HepG2 (cell line): ENCODE results near the gene ZNF175. TPM values are rescaled to one million over a fixed set of nuclear protein-coding genes. Genes with fewer than 3 reads are reported as not detected.

Source experiments
- MAFK ChIP-seq, 2 experiments: IDR thresholded peaks in 1 of 2; conservative IDR thresholded peaks in 1 of 2; 2 replicates each; pipeline ENCODE4 v1.6.1; 2011; ENCODE audit warnings: improper control_type of control experiment in 2 of 2, low read length in 2 of 2
- RBM39 ChIP-seq: fragments of 200-400 bp; formaldehyde crosslinking; IDR thresholded peaks from one replicate; pipeline ENCODE4 v1.6.1; 2018; ENCODE audit warnings: antibody characterized with exemption, mild to moderate bottlenecking, low read depth, low read length; ENCODE audit not compliant: poor library complexity, severe bottlenecking
- SP4 ChIP-seq: sonication (generic); formaldehyde crosslinking; IDR thresholded peaks from 2 replicates; pipeline ENCODE4 v1.8.1; 2023; ENCODE audit warnings: mild to moderate bottlenecking, missing genetic modification reagents
- TFDP2 ChIP-seq: sonication (generic); formaldehyde crosslinking; IDR thresholded peaks from 2 replicates; pipeline ENCODE4 v1.4.0; 2020; ENCODE audit warnings: missing genetic modification reagents
- THRA ChIP-seq: sonication (generic); formaldehyde crosslinking; IDR thresholded peaks from 2 replicates; pipeline ENCODE4 v1.4.0; 2020; ENCODE audit warnings: missing genetic modification reagents, borderline replicate concordance
- TIGD3 ChIP-seq: sonication (generic); formaldehyde crosslinking; IDR thresholded peaks from 2 replicates; pipeline ENCODE4 v1.5.1; 2020; ENCODE audit warnings: mild to moderate bottlenecking, missing genetic modification reagents, borderline replicate concordance
- ZBTB20 ChIP-seq: sonication (generic); formaldehyde crosslinking; IDR thresholded peaks from 2 replicates; pipeline ENCODE4 v1.8.1; 2023; ENCODE audit warnings: missing genetic modification reagents, low read depth, mild to moderate bottlenecking, borderline replicate concordance
- ZBTB44 ChIP-seq: sonication (generic); formaldehyde crosslinking; IDR thresholded peaks from 2 replicates; pipeline ENCODE4 v1.4.0; 2020; ENCODE audit warnings: missing genetic modification reagents
- ZNF550 ChIP-seq: sonication (generic); formaldehyde crosslinking; IDR thresholded peaks from 2 replicates; pipeline ENCODE4 v1.4.0; 2020; ENCODE audit warnings: mild to moderate bottlenecking, missing genetic modification reagents, borderline replicate concordance
- ZNF570 ChIP-seq: sonication (generic); formaldehyde crosslinking; IDR thresholded peaks from 2 replicates; pipeline ENCODE4 v1.4.0; 2020; ENCODE audit warnings: mild to moderate bottlenecking, missing genetic modification reagents, borderline replicate concordance
- ZNF605 ChIP-seq: sonication (generic); formaldehyde crosslinking; IDR thresholded peaks from 2 replicates; pipeline ENCODE4 v1.8.0; 2022; ENCODE audit warnings: mild to moderate bottlenecking, missing genetic modification reagents
- ZNF652 ChIP-seq: IDR thresholded peaks from 2 replicates; pipeline ENCODE4 v1.6.1; 2016; ENCODE audit warnings: low read depth, borderline replicate concordance
- ZNF879 ChIP-seq: sonication (generic); formaldehyde crosslinking; IDR thresholded peaks from 2 replicates; pipeline ENCODE4 v1.8.1; 2023; ENCODE audit warnings: missing genetic modification reagents
- polyA plus RNA-seq, 8 experiments: library from polyadenylated mRNA; depleted of rRNA in 3 of 8; stranded (reverse) in 7 of 8; unstranded in 1 of 8; fragments of >200 nt; fragmentation: Illumina TruSeq in 4 of 8; extraction: Trizol in 4 of 8; gene quantifications; 2 replicates each; pipeline versions ENCODE4 v1.2.1 to v1.2.3, GENCODE V29; 2011 to 2016; ENCODE audit warnings: low read depth in 4 of 8, missing spikeins in 1 of 8, mixed read lengths in 1 of 8; ENCODE audit not compliant: insufficient read depth in 1 of 8
- total RNA-seq, 5 experiments: library from RNA; depleted of rRNA; stranded (reverse); fragments of >200 nt; fragmentation: Illumina TruSeq; extraction: Trizol; gene quantifications; 2 replicates each; pipeline ENCODE4 v1.2.3, GENCODE V29; 2016; ENCODE audit warnings: low read depth in 1 of 5
- TF ChIP-seq, protein P1 (sequence below): sonication (generic); formaldehyde crosslinking; IDR thresholded peaks from 2 replicates; pipeline ENCODE4 v1.9.0; 2022; ENCODE audit warnings: missing genetic modification reagents, mild to moderate bottlenecking, borderline replicate concordance
- TF ChIP-seq, protein P2 (sequence below): sonication (generic); formaldehyde crosslinking; IDR thresholded peaks from 2 replicates; pipeline ENCODE4 v1.8.1; 2023; ENCODE audit warnings: mild to moderate bottlenecking, missing genetic modification reagents

ZNF175 gene
- total and polyA plus RNA-seq, 2 of the 13 experiments (the other 11 are each of a cell fraction or from before 2014, with no cell fraction given), result 1.2 to 1.5 TPM

- TF ChIP-seq ZBTB44 (CRISPR knock-in tag) (peak; percentile 95; the same call in 1 of the 2 replicates), ZNF550 (no peak), MAFK (conservative IDR thresholded peaks at IDR 0.05 in 1 of 2, IDR thresholded peaks at IDR 0.05 in 1 of 2; ENCODE audit: low read length in 2 of 2) (no peak), ZNF652 (CRISPR knock-in tag) (0 out of 2 replicates have a peak, but pooled peaks have one; percentile 25), ZNF570 (no peak), RBM39 (no peak), TFDP2 (CRISPR knock-in tag) (no peak), ZNF605 (CRISPR knock-in tag) (no peak), ZBTB20 (CRISPR knock-in tag) (peak; percentile 87; the same call in 1 of the 2 replicates), TIGD3 (CRISPR knock-in tag) (0 out of 2 replicates have a peak, but pooled peaks have one; percentile 67), THRA (CRISPR knock-in tag) (peak; percentile 81), ZNF879 (CRISPR knock-in tag) (no peak), SP4 (peak; percentile 49; the same call in 1 of the 2 replicates)
- TF ChIP-seq, protein P1, sequence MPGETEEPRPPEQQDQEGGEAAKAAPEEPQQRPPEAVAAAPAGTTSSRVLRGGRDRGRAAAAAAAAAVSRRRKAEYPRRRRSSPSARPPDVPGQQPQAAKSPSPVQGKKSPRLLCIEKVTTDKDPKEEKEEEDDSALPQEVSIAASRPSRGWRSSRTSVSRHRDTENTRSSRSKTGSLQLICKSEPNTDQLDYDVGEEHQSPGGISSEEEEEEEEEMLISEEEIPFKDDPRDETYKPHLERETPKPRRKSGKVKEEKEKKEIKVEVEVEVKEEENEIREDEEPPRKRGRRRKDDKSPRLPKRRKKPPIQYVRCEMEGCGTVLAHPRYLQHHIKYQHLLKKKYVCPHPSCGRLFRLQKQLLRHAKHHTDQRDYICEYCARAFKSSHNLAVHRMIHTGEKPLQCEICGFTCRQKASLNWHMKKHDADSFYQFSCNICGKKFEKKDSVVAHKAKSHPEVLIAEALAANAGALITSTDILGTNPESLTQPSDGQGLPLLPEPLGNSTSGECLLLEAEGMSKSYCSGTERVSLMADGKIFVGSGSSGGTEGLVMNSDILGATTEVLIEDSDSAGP (CRISPR knock-in tag), result no peak; the same call in 1 of the 2 replicates
- TF ChIP-seq, protein P2, sequence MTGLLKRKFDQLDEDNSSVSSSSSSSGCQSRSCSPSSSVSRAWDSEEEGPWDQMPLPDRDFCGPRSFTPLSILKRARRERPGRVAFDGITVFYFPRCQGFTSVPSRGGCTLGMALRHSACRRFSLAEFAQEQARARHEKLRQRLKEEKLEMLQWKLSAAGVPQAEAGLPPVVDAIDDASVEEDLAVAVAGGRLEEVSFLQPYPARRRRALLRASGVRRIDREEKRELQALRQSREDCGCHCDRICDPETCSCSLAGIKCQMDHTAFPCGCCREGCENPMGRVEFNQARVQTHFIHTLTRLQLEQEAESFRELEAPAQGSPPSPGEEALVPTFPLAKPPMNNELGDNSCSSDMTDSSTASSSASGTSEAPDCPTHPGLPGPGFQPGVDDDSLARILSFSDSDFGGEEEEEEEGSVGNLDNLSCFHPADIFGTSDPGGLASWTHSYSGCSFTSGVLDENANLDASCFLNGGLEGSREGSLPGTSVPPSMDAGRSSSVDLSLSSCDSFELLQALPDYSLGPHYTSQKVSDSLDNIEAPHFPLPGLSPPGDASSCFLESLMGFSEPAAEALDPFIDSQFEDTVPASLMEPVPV (CRISPR knock-in tag), result no peak
Measured at GRCh38 chr19:51552996-51553725, 17.9 kb upstream of the ZNF175 start (continued).
